Neural progenitor cell (in vitro differentiated cells): Measurements from ENCODE around the gene MARK4.
"Not testable (repeated sequence)": the region's sequence is repeated elsewhere in the genome, so short reads cannot be mapped to it uniquely, and the experiment has no call there.

Experiments used
- EZH2 ChIP-seq: fragments of 200-600 bp; sonication (generic); IDR thresholded peaks from 2 replicates; pipeline ENCODE4 v1.6.1; 2017; ENCODE audit warnings: antibody characterized with exemption, mild to moderate bottlenecking, moderate library complexity
- TF ChIP-seq, protein P1 (sequence below): fragments of 200-600 bp; sonication (generic); IDR thresholded peaks from 2 replicates; pipeline ENCODE4 v1.5.1; 2017; ENCODE audit warnings: antibody characterized with exemption, mild to moderate bottlenecking

DNA sequence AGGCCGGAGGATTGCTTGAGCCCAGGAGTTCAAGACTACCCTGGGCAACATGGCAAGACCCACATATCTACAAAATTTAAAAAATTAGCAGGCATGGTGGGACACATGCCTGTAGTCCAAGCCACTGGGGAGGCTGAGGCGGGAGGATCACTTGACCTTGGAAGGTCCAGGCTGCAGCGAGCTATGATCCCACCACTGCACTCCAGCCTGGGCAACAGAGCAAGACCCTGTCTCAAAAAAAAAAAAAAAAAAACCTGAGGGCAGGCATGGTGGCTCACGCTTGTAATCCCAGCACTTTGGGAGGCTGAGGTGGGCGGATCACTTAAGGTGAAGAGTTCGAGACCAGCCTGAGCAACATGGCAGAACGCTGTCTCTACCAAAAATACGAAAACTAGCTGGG is 58.3 kb downstream of the MARK4 start:
- TF ChIP-seq, protein P1, sequence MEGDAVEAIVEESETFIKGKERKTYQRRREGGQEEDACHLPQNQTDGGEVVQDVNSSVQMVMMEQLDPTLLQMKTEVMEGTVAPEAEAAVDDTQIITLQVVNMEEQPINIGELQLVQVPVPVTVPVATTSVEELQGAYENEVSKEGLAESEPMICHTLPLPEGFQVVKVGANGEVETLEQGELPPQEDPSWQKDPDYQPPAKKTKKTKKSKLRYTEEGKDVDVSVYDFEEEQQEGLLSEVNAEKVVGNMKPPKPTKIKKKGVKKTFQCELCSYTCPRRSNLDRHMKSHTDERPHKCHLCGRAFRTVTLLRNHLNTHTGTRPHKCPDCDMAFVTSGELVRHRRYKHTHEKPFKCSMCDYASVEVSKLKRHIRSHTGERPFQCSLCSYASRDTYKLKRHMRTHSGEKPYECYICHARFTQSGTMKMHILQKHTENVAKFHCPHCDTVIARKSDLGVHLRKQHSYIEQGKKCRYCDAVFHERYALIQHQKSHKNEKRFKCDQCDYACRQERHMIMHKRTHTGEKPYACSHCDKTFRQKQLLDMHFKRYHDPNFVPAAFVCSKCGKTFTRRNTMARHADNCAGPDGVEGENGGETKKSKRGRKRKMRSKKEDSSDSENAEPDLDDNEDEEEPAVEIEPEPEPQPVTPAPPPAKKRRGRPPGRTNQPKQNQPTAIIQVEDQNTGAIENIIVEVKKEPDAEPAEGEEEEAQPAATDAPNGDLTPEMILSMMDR = not testable (repeated sequence)
- TF ChIP-seq EZH2 = not testable (repeated sequence)
